Neuronal stem cell (in vitro differentiated cells): ENCODE results near the gene ENPP1.

Experiments used
- DNase-seq: peaks from one replicate; pipeline ENCODE4 v3.0.0-alpha.2; 2013; ENCODE audit warnings: low spot score
- H2AFZ ChIP-seq: one replicate; pipeline ENCODE4 v1.6.1; 2013; ENCODE audit warnings: mild to moderate bottlenecking, low read length, inconsistent platforms
- H2AK5ac ChIP-seq: 2 replicates; pipeline ENCODE4 v1.6.1; 2013; ENCODE audit warnings: low read depth, mild to moderate bottlenecking, inconsistent platforms, low read length, moderate library complexity, mixed read lengths
- H2BK120ac ChIP-seq: 2 replicates; pipeline ENCODE4 v1.6.1; 2013; ENCODE audit warnings: low read depth, mild to moderate bottlenecking, inconsistent platforms, low read length, moderate library complexity, mixed read lengths
- H2BK12ac ChIP-seq: one replicate; pipeline ENCODE4 v1.6.1; 2013; ENCODE audit warnings: low read length, inconsistent platforms
- H2BK15ac ChIP-seq: 2 replicates; pipeline ENCODE4 v1.6.1; 2013; ENCODE audit warnings: mild to moderate bottlenecking, low read length, inconsistent platforms, mixed read lengths
- H2BK5ac ChIP-seq: one replicate; pipeline ENCODE4 v1.6.1; 2013; ENCODE audit warnings: inconsistent platforms, mild to moderate bottlenecking, low read length, moderate library complexity
- H3K14ac ChIP-seq: one replicate; pipeline ENCODE4 v1.6.1; 2013; ENCODE audit warnings: low read length, inconsistent platforms
- H3K18ac ChIP-seq: 2 replicates; pipeline ENCODE4 v1.6.1; 2013; ENCODE audit warnings: low read length, inconsistent platforms
- H3K23ac ChIP-seq: 2 replicates; pipeline ENCODE4 v1.6.1; 2013; ENCODE audit warnings: low read depth, mild to moderate bottlenecking, mixed read lengths, low read length, inconsistent platforms; ENCODE audit not compliant: poor library complexity
- H3K27ac ChIP-seq: replicated peaks from 3 replicates; pipeline ENCODE4 v1.5.1; 2013; ENCODE audit warnings: low read length, inconsistent platforms
- H3K27me3 ChIP-seq, 3 experiments: 2 replicates each; pipeline ENCODE4 v1.6.1; 2013; ENCODE audit warnings: low read length in 3 of 3, mild to moderate bottlenecking in 2 of 3, inconsistent platforms in 1 of 3, low read depth in 1 of 3, mixed read lengths in 1 of 3, moderate library complexity in 1 of 3; ENCODE audit not compliant: control insufficient read depth in 3 of 3, insufficient read depth in 3 of 3
- H3K36me3 ChIP-seq, 2 donors: replicated peaks in 1 of 2; 2 replicates each; pipeline ENCODE4 v1.6.1; 2013; ENCODE audit warnings: low read length in 2 of 2; ENCODE audit not compliant: control insufficient read depth in 2 of 2, insufficient read depth in 2 of 2
- H3K4ac ChIP-seq: 2 replicates; pipeline ENCODE4 v1.6.1; 2013; ENCODE audit warnings: inconsistent platforms, mild to moderate bottlenecking, low read length, moderate library complexity
- H3K4me1 ChIP-seq, 2 donors: 1 replicate in 1 of 2; 2 replicates in 1 of 2; pipeline ENCODE4 v1.6.1; 2013; ENCODE audit warnings: low read length in 2 of 2, low read depth in 1 of 2; ENCODE audit not compliant: control insufficient read depth in 2 of 2, insufficient read depth in 1 of 2
- H3K4me2 ChIP-seq: one replicate; pipeline ENCODE4 v1.6.1; 2013; ENCODE audit warnings: mild to moderate bottlenecking, low read length, inconsistent platforms; ENCODE audit not compliant: insufficient read depth, poor library complexity, severe bottlenecking
- H3K4me3 ChIP-seq, 2 donors: 2 replicates each; pipeline ENCODE4 v1.5.1; 2013; ENCODE audit warnings: low read length in 2 of 2, mild to moderate bottlenecking in 2 of 2, inconsistent platforms in 1 of 2, moderate library complexity in 1 of 2
- H3K79me1 ChIP-seq: one replicate; pipeline ENCODE4 v1.6.1; 2013; ENCODE audit warnings: low read depth, mild to moderate bottlenecking, inconsistent platforms, low read length, moderate library complexity
- H3K9ac ChIP-seq: one replicate; pipeline ENCODE4 v1.6.1; 2013; ENCODE audit warnings: mild to moderate bottlenecking, low read depth, low read length, inconsistent platforms; ENCODE audit not compliant: poor library complexity
- H3K9me3 ChIP-seq, 2 donors: replicated peaks in 1 of 2; 2 replicates each; pipeline versions ENCODE3 to v1.6.1; 2013; ENCODE audit warnings: low read length in 2 of 2, mild to moderate bottlenecking in 2 of 2, inconsistent platforms in 1 of 2, low read depth in 1 of 2, mixed read lengths in 1 of 2, moderate library complexity in 1 of 2; ENCODE audit not compliant: control insufficient read depth in 2 of 2, insufficient read depth in 1 of 2
- H4K8ac ChIP-seq: one replicate; pipeline ENCODE4 v1.6.1; 2013; ENCODE audit warnings: low read depth, mild to moderate bottlenecking, inconsistent platforms, low read length, moderate library complexity
- H4K91ac ChIP-seq: one replicate; pipeline ENCODE4 v1.6.1; 2013; ENCODE audit warnings: low read length, low read depth, mild to moderate bottlenecking, inconsistent platforms; ENCODE audit not compliant: poor library complexity
- WGBS, 2 donors: extraction: QIAGEN DNeasy Blood & Tissue Kit; methylation state at CpG; one replicate each; pipeline ENCODE4 v1.1.7; 2013; ENCODE audit warnings: missing lambda C conversion rate in 2 of 2, mixed read lengths in 1 of 2; ENCODE audit not compliant: insufficient read length in 2 of 2, insufficient replicate concordance in 1 of 2; ENCODE audit errors: extremely low coverage in 2 of 2; 5-methylcytosine and 5-hydroxymethylcytosine counted together

Gene ENPP1

DNA sequence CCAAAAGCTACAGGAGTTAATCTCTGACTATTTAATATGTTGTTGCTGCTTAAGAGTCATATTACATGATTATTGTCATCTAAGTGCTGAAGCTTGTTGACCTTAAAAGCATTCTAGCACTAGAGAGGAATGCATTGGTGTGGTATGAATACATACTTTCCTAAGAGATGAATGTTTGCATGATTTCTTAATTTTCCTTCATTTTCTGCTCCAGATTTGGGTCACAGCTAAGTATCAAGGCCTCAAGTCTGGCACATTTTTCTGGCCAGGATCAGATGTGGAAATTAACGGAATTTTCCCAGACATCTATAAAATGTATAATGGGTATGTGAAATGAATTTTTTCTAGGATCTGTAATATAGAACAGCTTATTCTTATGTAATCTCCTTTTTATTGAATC is 53.6 kb downstream of the ENPP1 start:
- H2AK5ac ChIP-seq = no peak overlapping the region
- H3K36me3 ChIP-seq = no peaks in the 10 kb centered on the region
- H3K18ac ChIP-seq = no peak overlapping the region
- no peak overlapping the region for H3K9ac ChIP-seq
- H3K9me3 ChIP-seq = no peaks in the 10 kb centered on the region
- no peak overlapping the region for H3K23ac ChIP-seq
- no peak overlapping the region for H3K27ac ChIP-seq
- WGBS, 2 donors = no CpG with 5 or more reads among the region's 1 CpG
- no peaks in the 10 kb centered on the region for H3K79me1 ChIP-seq
- H3K4me1 ChIP-seq = peaks cover 0 to 2% of the 10 kb centered on the region in 2 donors
- no peak overlapping the region for H2BK120ac ChIP-seq
- H2BK12ac ChIP-seq = no peak overlapping the region
- no peak overlapping the region for H3K14ac ChIP-seq
- no peak overlapping the region for H2BK15ac ChIP-seq
- H4K91ac ChIP-seq = no peak overlapping the region
- no peaks in the 10 kb centered on the region for H3K27me3 ChIP-seq
- H2AFZ ChIP-seq = no peak overlapping the region
- H3K4ac ChIP-seq = no peak overlapping the region
- no peak for DNase-seq
- H3K4me3 ChIP-seq = no peak overlapping the region
- H4K8ac ChIP-seq = no peak overlapping the region
- no peak overlapping the region for H3K4me2 ChIP-seq
- H2BK5ac ChIP-seq = no peak overlapping the region

- no peaks in the 10 kb centered on the region for H3K9me3 ChIP-seq
- H3K4me1 ChIP-seq = peaks cover 0 to 2% of the 10 kb centered on the region in 2 donors
- no peak overlapping the region for H2AFZ ChIP-seq
- H2AK5ac ChIP-seq = no peak overlapping the region
- H4K8ac ChIP-seq = no peak overlapping the region
- H2BK12ac ChIP-seq = no peak overlapping the region
- H3K18ac ChIP-seq = no peak overlapping the region
- no peak overlapping the region for H3K4ac ChIP-seq
- H2BK15ac ChIP-seq = no peak overlapping the region
- no peak overlapping the region for H3K4me3 ChIP-seq
- H3K4me2 ChIP-seq = no peak overlapping the region
- H3K23ac ChIP-seq = no peak overlapping the region
- whole genome bisulfite sequencing, 2 donors = no CpG with 5 or more reads among the region's 5 CpGs
- no peak for DNase-seq
- no peak overlapping the region for H3K14ac ChIP-seq
- no peak overlapping the region for H2BK5ac ChIP-seq
- no peaks in the 10 kb centered on the region for H3K27me3 ChIP-seq
- no peak overlapping the region for H2BK120ac ChIP-seq
- H3K9ac ChIP-seq = no peak overlapping the region
- H3K36me3 ChIP-seq = no peaks in the 10 kb centered on the region
- no peak overlapping the region for H3K27ac ChIP-seq
- no peak overlapping the region for H4K91ac ChIP-seq
- no peaks in the 10 kb centered on the region for H3K79me1 ChIP-seq
Observed at GRCh38 chr6:131862476-131862875, 54.7 kb downstream of the ENPP1 start.

DNA sequence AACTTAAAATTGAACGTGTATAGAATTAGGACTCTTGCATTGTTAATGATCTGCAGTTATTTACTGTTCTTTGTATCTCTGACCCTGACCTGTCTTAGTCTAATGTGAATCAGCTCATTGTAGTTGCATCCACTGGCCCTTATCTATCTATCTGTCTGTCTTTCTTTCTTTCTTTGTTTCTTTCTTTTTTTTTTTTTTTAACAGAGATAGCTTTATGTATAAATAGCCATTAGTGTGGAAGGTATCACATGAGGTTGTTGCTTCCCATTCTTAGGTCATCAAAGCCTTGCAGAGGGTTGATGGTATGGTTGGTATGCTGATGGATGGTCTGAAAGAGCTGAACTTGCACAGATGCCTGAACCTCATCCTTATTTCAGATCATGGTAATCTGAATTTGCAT is 59.9 kb downstream of the ENPP1 start:
- WGBS, 2 donors = no CpG with 5 or more reads among the region's 1 CpG
- Histone ChIP-seq H2BK5ac (no peak overlapping the region), H2AK5ac (no peak overlapping the region), H3K36me3 (no peaks in the 10 kb centered on the region), H3K27me3 (no peaks in the 10 kb centered on the region), H2BK12ac (no peak overlapping the region), H3K4me1 (no peaks in the 10 kb centered on the region), H4K8ac (no peak overlapping the region), H3K4ac (no peak overlapping the region), H2BK15ac (no peak overlapping the region), H3K9me3 (no peaks in the 10 kb centered on the region), H3K9ac (no peak overlapping the region), H3K4me2 (no peak overlapping the region), H2AFZ (no peak overlapping the region), H3K23ac (no peak overlapping the region), H3K4me3 (no peak overlapping the region), H3K18ac (no peak overlapping the region), H3K27ac (no peak overlapping the region), H4K91ac (no peak overlapping the region), H3K79me1 (no peaks in the 10 kb centered on the region), H3K14ac (no peak overlapping the region), H2BK120ac (no peak overlapping the region)
- DNase-seq = no peak

DNA sequence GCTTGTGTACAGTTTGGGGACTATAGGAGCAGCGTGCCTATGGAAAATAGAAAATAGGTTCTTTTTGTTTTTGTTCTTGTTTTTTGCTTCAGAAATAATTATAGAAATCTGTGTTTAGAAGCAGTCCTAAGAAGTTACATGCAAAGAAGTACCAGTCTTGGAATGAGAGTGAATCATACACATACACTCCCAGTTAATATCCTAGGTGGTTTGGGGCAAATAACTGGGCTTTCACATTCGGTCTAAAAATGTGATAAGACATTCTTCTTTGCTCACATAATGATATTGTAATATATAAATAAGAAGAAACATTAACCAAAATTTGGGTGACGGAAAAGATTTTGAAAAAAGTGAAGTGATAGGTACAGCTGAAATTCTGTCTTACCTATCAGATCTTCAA is 61.0 kb downstream of the ENPP1 start:
- WGBS, 2 donors = 100% methylated on average over 1 of the region's 3 CpGs; no CpG with 5 or more reads in 1 of the 2 donors
- no peak overlapping the region for H3K9ac ChIP-seq
- no peaks in the 10 kb centered on the region for H3K27me3 ChIP-seq
- no peak overlapping the region for H2BK12ac ChIP-seq
- H4K8ac ChIP-seq = no peak overlapping the region
- H2BK15ac ChIP-seq = no peak overlapping the region
- no peak overlapping the region for H4K91ac ChIP-seq
- H2BK5ac ChIP-seq = no peak overlapping the region
- H3K4me3 ChIP-seq = no peak overlapping the region
- H2AFZ ChIP-seq = no peak overlapping the region
- no peaks in the 10 kb centered on the region for H3K4me1 ChIP-seq
- no peaks in the 10 kb centered on the region for H3K79me1 ChIP-seq
- no peak overlapping the region for H2BK120ac ChIP-seq
- H2AK5ac ChIP-seq = no peak overlapping the region
- no peak overlapping the region for H3K4ac ChIP-seq
- H3K36me3 ChIP-seq = no peaks in the 10 kb centered on the region
- DNase-seq = no peak
- H3K18ac ChIP-seq = no peak overlapping the region
- H3K9me3 ChIP-seq = no peaks in the 10 kb centered on the region
- no peak overlapping the region for H3K27ac ChIP-seq
- no peak overlapping the region for H3K23ac ChIP-seq
- no peak overlapping the region for H3K14ac ChIP-seq
- H3K4me2 ChIP-seq = no peak overlapping the region
